SK-N-SH treated with all-trans-retinoic acid at 6 μM for 48 hours (cell line): Measurements from ENCODE around the gene RRN3.

ENCODE experiments used
- CSDC2 ChIP-seq: fragments of 250-450 bp; sonication (Bioruptor Pico); IDR thresholded peaks from 2 replicates; pipeline ENCODE4 v1.5.0; 2020; ENCODE audit warnings: mild to moderate bottlenecking, moderate library complexity
- OSR1 ChIP-seq: fragments of 250-450 bp; sonication (Bioruptor Pico); IDR thresholded peaks from 2 replicates; pipeline ENCODE4 v1.8.0; 2022; ENCODE audit warnings: moderate library complexity, mild to moderate bottlenecking, inconsistent platforms
- RARB ChIP-seq: fragments of 250-450 bp; sonication (Bioruptor Pico); IDR thresholded peaks from 2 replicates; pipeline ENCODE4 v1.8.0; 2021; ENCODE audit warnings: mild to moderate bottlenecking, moderate library complexity
- SNAI2 ChIP-seq: fragments of 250-450 bp; sonication (Bioruptor Pico); IDR thresholded peaks from 2 replicates; pipeline ENCODE4 v1.5.0; 2020; ENCODE audit warnings: mild to moderate bottlenecking, moderate library complexity
- ZFP3 ChIP-seq: fragments of 250-450 bp; sonication (Bioruptor Pico); IDR thresholded peaks from 2 replicates; pipeline ENCODE4 v1.5.0; 2020; ENCODE audit warnings: mild to moderate bottlenecking, moderate library complexity
- ZFP30 ChIP-seq: fragments of 450-650 bp; formaldehyde crosslinking; IDR thresholded peaks from 2 replicates; pipeline ENCODE4 v1.5.0; 2022; ENCODE audit warnings: mild to moderate bottlenecking, moderate library complexity
- ZNF565 ChIP-seq: fragments of 450-650 bp; formaldehyde crosslinking; conservative IDR thresholded peaks from 2 replicates; pipeline ENCODE4 v1.5.0; 2020; ENCODE audit warnings: low read depth, mild to moderate bottlenecking, moderate library complexity
- ZNF8 ChIP-seq: fragments of 450-650 bp; formaldehyde crosslinking; IDR thresholded peaks from 2 replicates; pipeline ENCODE4 v1.5.0; 2020; ENCODE audit warnings: mild to moderate bottlenecking, moderate library complexity
- TF ChIP-seq, protein P1 (sequence below): fragments of 250-450 bp; sonication (Bioruptor Pico); IDR thresholded peaks from 2 replicates; pipeline ENCODE4 v1.8.0; 2020; ENCODE audit warnings: mild to moderate bottlenecking, moderate library complexity, borderline replicate concordance
- TF ChIP-seq, protein P2 (sequence below): fragments of 250-450 bp; sonication (Bioruptor Pico); IDR thresholded peaks from 2 replicates; pipeline ENCODE4 v1.5.1; 2021; ENCODE audit warnings: mild to moderate bottlenecking, moderate library complexity
- TF ChIP-seq, protein P3 (sequence below): fragments of 250-450 bp; sonication (Bioruptor Pico); IDR thresholded peaks from 2 replicates; pipeline ENCODE4 v1.8.0; 2021; ENCODE audit warnings: low read depth, mild to moderate bottlenecking, moderate library complexity, borderline replicate concordance
- TF ChIP-seq, protein P4 (sequence below): fragments of 250-450 bp; sonication (Bioruptor Pico); IDR thresholded peaks from 2 replicates; pipeline ENCODE4 v1.5.1; 2020; ENCODE audit warnings: low read depth, mild to moderate bottlenecking, moderate library complexity

DNA sequence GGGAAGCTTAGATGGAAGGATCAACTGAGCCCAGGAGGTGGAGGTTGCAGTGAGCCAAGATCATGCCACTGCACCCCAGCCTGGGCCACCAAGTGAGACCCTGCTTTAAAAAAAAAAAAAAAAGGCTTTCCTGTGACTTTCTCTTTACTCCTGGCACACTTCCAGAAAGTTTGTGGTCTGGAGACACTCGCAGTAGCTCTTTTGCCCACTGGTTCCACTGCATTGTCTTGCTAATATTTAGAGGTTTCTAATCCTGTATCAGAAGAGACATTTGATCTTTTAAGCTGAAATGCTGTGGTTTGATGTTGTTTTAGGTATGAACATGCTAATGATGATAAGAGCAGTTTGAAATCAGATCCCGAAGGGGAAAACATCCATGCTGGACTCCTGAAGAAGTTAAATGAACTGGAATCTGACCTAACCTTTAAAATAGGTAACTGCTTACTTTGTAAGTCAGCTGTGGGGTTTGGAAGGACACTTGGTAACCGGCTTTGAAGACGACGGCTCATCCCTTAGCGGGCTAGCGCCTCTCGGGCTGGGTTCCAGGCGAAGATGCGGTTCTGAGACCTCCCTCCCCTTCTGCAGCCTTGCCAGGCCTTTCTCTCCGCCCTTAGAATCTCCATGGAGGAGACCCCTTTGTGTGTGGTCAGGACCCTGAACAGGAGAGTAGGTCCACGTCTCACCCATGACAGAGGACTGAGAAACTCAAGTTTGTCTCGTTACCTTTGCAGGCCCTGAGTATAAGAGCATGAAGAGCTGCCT lies 61.3 kb downstream of the RRN3 start:
- TF ChIP-seq ZFP3 = no peak
- TF ChIP-seq OSR1 (CRISPR knock-in tag) = no peak
- TF ChIP-seq, protein P1, sequence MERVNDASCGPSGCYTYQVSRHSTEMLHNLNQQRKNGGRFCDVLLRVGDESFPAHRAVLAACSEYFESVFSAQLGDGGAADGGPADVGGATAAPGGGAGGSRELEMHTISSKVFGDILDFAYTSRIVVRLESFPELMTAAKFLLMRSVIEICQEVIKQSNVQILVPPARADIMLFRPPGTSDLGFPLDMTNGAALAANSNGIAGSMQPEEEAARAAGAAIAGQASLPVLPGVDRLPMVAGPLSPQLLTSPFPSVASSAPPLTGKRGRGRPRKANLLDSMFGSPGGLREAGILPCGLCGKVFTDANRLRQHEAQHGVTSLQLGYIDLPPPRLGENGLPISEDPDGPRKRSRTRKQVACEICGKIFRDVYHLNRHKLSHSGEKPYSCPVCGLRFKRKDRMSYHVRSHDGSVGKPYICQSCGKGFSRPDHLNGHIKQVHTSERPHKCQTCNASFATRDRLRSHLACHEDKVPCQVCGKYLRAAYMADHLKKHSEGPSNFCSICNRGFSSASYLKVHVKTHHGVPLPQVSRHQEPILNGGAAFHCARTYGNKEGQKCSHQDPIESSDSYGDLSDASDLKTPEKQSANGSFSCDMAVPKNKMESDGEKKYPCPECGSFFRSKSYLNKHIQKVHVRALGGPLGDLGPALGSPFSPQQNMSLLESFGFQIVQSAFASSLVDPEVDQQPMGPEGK = no peak
- no peak for TF ChIP-seq ZNF8
- TF ChIP-seq ZNF565 (CRISPR knock-in tag) = no peak
- no peak for TF ChIP-seq RARB (CRISPR knock-in tag)
- TF ChIP-seq, protein P2, sequence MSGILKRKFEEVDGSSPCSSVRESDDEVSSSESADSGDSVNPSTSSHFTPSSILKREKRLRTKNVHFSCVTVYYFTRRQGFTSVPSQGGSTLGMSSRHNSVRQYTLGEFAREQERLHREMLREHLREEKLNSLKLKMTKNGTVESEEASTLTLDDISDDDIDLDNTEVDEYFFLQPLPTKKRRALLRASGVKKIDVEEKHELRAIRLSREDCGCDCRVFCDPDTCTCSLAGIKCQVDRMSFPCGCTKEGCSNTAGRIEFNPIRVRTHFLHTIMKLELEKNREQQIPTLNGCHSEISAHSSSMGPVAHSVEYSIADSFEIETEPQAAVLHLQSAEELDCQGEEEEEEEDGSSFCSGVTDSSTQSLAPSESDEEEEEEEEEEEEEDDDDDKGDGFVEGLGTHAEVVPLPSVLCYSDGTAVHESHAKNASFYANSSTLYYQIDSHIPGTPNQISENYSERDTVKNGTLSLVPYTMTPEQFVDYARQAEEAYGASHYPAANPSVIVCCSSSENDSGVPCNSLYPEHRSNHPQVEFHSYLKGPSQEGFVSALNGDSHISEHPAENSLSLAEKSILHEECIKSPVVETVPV = no peak
- TF ChIP-seq CSDC2 (CRISPR knock-in tag) = no peak
- TF ChIP-seq ZFP30 (CRISPR knock-in tag) = no peak
- TF ChIP-seq, protein P3, sequence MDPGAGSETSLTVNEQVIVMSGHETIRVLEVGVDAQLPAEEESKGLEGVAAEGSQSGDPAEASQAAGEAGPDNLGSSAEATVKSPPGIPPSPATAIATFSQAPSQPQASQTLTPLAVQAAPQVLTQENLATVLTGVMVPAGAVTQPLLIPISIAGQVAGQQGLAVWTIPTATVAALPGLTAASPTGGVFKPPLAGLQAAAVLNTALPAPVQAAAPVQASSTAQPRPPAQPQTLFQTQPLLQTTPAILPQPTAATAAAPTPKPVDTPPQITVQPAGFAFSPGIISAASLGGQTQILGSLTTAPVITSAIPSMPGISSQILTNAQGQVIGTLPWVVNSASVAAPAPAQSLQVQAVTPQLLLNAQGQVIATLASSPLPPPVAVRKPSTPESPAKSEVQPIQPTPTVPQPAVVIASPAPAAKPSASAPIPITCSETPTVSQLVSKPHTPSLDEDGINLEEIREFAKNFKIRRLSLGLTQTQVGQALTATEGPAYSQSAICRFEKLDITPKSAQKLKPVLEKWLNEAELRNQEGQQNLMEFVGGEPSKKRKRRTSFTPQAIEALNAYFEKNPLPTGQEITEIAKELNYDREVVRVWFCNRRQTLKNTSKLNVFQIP (CRISPR knock-in tag) = no peak
- TF ChIP-seq, protein P4, sequence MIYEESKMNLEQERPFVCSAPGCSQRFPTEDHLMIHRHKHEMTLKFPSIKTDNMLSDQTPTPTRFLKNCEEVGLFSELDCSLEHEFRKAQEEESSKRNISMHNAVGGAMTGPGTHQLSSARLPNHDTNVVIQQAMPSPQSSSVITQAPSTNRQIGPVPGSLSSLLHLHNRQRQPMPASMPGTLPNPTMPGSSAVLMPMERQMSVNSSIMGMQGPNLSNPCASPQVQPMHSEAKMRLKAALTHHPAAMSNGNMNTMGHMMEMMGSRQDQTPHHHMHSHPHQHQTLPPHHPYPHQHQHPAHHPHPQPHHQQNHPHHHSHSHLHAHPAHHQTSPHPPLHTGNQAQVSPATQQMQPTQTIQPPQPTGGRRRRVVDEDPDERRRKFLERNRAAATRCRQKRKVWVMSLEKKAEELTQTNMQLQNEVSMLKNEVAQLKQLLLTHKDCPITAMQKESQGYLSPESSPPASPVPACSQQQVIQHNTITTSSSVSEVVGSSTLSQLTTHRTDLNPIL (CRISPR knock-in tag) = no peak
- TF ChIP-seq SNAI2 (CRISPR knock-in tag) = no peak
